Measurements from ENCODE around the gene WHRN.

Gene WHRN

DNA sequence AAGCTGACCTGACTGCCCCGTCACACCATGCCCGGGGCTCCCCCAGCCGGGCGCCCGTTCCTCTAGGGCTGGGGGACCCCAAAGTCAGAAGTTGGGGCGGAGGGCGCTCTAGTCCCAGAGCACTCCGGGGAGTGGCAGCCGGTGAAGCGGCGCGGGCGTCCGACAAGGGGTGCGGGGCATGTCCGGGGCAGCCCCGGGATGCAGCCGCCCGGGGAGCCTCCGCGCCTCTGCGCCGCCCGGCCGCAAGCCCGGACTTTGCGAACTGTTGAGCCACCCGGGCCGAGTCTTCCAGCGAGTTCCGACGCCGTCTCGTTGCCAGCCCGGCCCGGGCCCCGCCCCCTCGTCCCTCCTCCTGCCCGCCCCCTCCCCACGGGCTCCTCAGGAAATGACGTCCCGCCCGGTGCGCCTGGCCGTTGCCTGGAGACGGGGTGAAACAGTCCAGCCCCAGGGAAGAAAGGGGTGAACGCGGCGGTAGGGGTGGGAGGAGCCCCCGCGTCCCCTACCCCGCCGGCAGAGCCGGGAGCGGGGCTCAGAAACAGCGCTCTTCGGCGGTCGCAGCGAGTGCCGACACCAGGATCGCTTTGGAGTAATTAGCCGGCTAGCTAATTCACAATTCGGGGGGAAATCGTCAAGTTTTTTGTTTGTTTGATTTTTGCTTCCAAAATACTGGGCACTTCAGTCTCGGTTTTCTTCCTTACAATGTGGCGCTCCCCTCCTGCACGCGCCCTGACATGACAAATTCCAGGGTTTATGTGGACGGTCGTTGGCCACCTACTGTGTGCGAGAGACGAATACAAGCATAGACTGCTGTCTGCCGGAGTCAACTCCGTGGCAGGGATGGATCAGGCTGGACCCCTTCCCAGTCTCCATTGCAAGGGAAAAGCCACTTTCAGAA, at the start of gene WHRN:
Gene WHRN, minus strand, starts transcription at position 287 of the 895 bp plus-strand sequence. CDS start 672 bp downstream, outside the sequence.
- no peak for DNase-seq

- DNase-seq, result no peak
These were observed 47.9 kb upstream of the WHRN start for GRCh38 chr9:114553202-114553601.

DNA sequence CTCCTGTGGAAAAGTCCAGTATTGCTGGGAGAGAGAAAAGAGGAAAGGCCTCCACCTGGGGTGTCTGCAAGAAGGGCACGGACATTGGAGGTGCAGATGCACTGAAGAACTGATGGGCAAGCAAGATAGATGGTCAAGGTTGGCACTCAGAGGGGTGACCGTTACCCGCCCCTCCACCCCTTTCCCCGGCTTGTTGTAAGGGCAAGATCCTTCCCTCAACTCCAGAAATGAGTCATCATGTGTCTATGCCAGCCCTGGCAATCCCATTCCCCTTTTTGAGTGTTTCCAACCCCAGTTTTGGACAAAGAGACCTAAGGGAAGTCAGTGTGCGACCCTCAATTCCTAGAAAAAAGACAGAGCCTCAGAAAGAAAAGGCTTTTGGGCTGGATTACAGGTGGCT, 47.4 kb upstream of the WHRN start:
- no peak for DNase-seq

GRCh38 chr9:114551750-114552685, 46.7 kb upstream of the WHRN start:
- DNase-seq, result no peak

- no peak for DNase-seq
These were observed 44.5 kb upstream of the WHRN start for GRCh38 chr9:114549697-114550330.

DNA sequence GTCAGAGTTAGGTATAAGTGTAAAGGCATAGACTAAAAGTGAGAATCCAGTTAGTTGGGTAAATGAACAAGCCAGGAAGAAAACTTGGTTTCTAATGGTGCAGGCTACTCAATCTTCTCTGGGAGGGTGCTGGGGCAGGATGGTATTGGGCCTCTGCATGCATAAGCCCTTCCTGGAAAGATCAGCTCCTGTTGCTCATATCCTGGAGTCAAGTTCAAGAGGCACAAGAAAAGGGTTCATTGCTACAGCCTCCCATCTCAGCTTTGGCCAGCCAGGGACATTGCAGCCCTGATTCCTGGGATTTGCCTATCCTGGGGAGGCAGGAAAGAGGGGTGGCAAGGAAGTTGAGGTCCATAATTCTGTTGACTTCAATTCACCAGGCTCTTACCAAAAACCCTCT, 41.6 kb upstream of the WHRN start:
- DNase-seq, result no peak

DNA sequence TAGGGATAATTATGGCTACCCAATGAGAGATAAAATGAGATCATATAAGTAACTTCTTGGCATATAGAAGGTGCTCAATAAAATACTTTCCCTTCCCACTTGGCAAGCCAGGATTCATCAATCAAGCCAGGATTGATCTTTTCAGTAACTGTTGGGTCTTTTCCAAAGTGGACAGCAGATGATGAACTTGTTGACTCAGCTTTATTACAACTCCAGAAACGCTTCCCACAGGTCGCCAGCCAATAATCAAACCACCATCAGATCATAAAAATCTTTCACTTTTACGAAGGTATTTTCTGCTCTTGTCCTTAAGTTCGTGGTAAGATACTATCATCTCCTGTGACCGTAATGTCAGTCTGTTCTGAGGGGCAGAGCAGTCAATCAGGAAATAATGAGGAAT, 39.8 kb upstream of the WHRN start:
- DNase-seq, result no peak

- DNase-seq, result no peak
These were observed 34.6 kb upstream of the WHRN start for GRCh38 chr9:114539701-114540380.

DNA sequence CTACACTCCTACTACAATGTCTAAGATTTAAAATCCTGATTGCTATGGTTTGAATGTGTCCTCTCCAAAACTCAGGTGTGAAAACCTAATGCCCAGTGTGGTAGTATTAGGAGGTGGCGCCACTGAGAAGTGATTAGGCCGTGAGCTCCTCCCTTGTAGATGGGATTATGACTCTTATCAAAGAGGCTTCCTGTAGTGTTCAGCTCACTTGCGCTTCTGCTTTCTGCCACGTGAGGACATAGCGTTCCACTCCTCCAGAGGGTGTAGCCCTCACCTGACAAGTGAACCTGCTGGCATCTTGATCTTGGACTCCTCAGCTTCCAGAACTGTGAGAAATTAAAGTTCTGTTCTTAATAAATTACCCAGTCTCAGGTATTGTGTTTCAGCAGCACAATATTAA, 33.0 kb upstream of the WHRN start:
- no peak for DNase-seq

GRCh38 chr9:114532561-114533237, 27.4 kb upstream of the WHRN start:
- DNase-seq, result no peak

GRCh38 chr9:114529285-114529684, 24.0 kb upstream of the WHRN start:
- DNase-seq, result no peak

- DNase-seq, result no peak
These were observed 21.5 kb upstream of the WHRN start for GRCh38 chr9:114526807-114527206.

DNA sequence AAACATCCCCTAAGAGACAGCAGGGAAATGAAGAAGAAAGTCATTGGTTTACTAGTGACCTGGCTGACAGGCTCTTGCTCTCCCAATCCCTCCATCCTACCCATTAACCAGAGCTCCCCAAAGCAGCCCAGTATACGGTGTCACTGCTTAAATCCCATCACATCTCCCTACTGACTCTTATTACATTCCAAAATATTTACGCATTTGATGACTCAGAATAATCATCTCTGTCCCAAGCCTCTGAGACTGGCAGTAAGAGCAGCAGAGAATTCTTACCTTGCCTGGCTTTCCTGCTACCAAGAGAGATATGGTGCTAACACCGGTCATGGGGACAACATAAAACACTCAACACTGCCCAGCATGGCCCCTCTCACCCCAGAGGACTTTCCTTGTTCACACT, 20.2 kb upstream of the WHRN start:
- DNase-seq, result no peak

- no peak for DNase-seq
These were observed 19.0 kb upstream of the WHRN start for GRCh38 chr9:114524247-114524681.

DNA sequence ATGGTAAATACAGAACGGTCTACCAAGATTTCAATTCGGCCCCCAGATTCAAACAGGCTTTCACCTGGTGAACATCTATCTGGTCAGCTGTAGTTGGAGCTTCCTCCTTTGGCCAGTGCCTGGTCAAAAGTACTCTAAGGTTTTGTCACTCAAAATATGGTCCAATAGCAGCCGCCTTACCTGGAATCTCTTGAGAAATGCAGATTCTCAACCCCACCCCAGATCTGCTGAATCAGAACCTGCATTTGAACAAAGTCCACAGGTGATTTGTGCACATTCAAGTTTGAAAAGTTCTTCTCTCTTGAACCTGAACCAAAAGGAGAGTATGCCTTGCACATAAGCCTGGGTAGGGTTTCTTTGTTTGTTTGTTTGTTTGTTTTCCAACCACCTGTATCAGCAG, 17.6 kb upstream of the WHRN start:
- no peak for DNase-seq

- DNase-seq, result no peak
These were observed 17.0 kb upstream of the WHRN start for GRCh38 chr9:114522286-114522685.

DNA sequence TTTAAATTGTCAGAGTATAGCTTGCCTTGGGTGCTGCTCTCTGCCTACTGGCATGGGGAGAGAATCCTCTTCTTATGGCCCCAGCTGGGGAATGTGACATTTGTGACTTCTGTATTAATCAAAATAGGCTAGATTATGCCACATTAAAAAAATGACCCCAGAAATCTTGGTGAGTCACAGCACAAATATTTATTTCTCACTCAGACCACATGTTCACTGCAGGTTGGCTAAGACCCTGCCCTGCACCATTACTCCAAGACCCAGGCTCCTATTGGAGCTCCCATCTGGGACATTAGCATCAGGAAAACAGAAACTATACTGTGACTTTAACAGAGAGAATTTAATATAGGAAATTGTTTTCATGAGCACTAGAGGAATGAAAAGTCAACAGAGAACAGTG, 16.6 kb upstream of the WHRN start:
- no peak for DNase-seq

DNA sequence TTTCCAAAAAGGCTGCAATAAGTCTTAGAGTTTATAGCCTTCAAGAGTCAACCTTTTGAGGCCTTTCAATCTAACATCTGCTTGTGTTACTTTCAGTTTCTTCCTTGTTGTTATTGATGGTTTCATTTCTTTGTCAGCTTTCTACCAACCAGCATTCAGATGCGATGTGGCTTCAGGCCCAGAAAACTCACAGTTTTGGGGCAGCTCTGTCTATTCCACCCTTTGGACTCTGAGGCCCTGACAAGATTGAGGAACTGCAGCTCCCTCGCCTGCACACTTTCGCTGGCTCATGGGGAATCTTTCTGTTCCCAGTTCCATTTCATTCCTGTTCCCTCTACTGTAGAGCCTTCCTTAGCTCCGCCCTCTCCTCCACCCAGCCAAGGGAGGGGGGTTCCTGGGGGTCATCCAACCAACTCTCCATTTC, 13.3 kb upstream of the WHRN start:
- DNase-seq, result no peak

DNA sequence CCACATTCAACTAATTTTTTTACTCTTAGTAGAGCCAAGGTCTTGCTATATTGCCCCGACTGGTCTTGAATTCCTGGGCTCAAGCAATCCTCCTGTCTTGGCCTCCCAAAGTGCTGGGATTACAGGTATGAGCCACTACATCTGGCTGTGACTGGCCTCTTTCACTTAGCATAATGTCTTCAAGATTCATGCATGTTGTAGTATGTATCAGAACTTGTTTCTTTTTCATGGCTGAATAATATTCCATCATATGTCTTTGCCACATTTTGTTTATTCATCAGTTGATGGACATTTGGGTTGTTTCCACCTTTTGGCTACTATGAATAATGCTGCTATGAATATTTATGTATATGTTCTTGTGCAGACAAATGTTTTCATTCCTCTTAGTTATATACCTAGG, 12.8 kb upstream of the WHRN start:
- DNase-seq, result no peak

- no peak for DNase-seq
These were observed 11.6 kb upstream of the WHRN start for GRCh38 chr9:114516913-114517312.

GRCh38 chr9:114515528-114515927, 10.3 kb upstream of the WHRN start:
- no peak for DNase-seq

DNA sequence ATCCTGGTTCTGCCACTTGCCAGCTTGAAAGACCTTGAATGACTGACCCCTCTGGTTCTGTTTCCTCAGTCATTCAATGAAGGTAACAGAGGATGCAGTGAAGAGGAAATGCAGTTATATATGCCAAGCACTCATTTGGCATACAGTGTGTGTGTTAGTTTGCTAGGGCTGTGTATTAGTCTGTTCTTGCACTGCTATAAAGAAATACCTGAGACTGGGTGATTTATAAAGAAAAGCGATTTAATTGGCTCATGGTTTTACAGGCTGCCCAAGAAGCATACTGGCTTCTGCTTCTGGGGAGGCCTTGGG, 8.6 kb upstream of the WHRN start:
- DNase-seq, result no peak

Measured in cortex of kidney (tissue), 1 donor.